HG03432 (cell line): Measurements from ENCODE around the gene PRKCA.

Experiments used
- ATAC-seq: cut with Tn5 transposase; IDR thresholded peaks from one replicate; pipeline ENCODE4 v1.9.1; 2021; ENCODE audit warnings: mild to moderate bottlenecking, moderate library complexity; ENCODE audit not compliant: unreplicated experiment

PRKCA gene

GRCh38 chr17:66430846-66431795, 128.7 kb downstream of the PRKCA start:
- no peak for ATAC-seq

GRCh38 chr17:66431910-66432309, 129.5 kb downstream of the PRKCA start:
- no peak for ATAC-seq

GRCh38 chr17:66432411-66432957, 130.1 kb downstream of the PRKCA start:
- no peak for ATAC-seq

GRCh38 chr17:66432996-66433551, 130.7 kb downstream of the PRKCA start:
- no peak for ATAC-seq

- no peak for ATAC-seq
These were observed 132.8 kb downstream of the PRKCA start for GRCh38 chr17:66435182-66435581.

GRCh38 chr17:66436631-66437030, 134.2 kb downstream of the PRKCA start:
- ATAC-seq = no peak

GRCh38 chr17:66437476-66438026, 135.1 kb downstream of the PRKCA start:
- ATAC-seq = no peak

GRCh38 chr17:66438101-66438500, 135.7 kb downstream of the PRKCA start:
- ATAC-seq = no peak

- peak; percentile 93 for ATAC-seq
These were observed 138.8 kb downstream of the PRKCA start for GRCh38 chr17:66441101-66441661.

- no peak for ATAC-seq
These were observed 140.8 kb downstream of the PRKCA start for GRCh38 chr17:66443166-66443565.

GRCh38 chr17:66443606-66444005, 141.2 kb downstream of the PRKCA start:
- ATAC-seq = no peak

GRCh38 chr17:66444031-66444430, 141.6 kb downstream of the PRKCA start:
- ATAC-seq = no peak

GRCh38 chr17:66445229-66445628, 142.8 kb downstream of the PRKCA start:
- no peak for ATAC-seq

- no peak for ATAC-seq
These were observed 144.0 kb downstream of the PRKCA start for GRCh38 chr17:66446419-66446818.

GRCh38 chr17:66447159-66447558, 144.7 kb downstream of the PRKCA start:
- ATAC-seq = no peak

GRCh38 chr17:66448026-66448639, 145.7 kb downstream of the PRKCA start:
- no peak for ATAC-seq

GRCh38 chr17:66449418-66449977, 147.1 kb downstream of the PRKCA start:
- no peak for ATAC-seq

- ATAC-seq = no peak
These were observed 147.8 kb downstream of the PRKCA start for GRCh38 chr17:66450008-66450851.

- ATAC-seq = no peak
These were observed 148.4 kb downstream of the PRKCA start for GRCh38 chr17:66450852-66451158.
